Body of pancreas (tissue), 4 donors: ENCODE results near the gene TSPAN18.

Experiments used
- CTCF ChIP-seq, 7 experiments: fragments of 450-650 bp in 4 of 7; fragments of 200-600 bp in 3 of 7; sonication (generic) in 3 of 7; IDR thresholded peaks; one replicate each; pipeline ENCODE4 v1.5.1; 2016 to 2019; ENCODE audit warnings: antibody characterized with exemption in 7 of 7
- POLR2A ChIP-seq, 3 donors: fragments of 450-650 bp; IDR thresholded peaks; one replicate each; pipeline ENCODE4 v1.6.1; 2016; ENCODE audit warnings: antibody characterized with exemption in 3 of 3, mild to moderate bottlenecking in 2 of 3

GRCh38 chr11:44834846-44835245, 108.1 kb downstream of the TSPAN18 start:
- TF ChIP-seq CTCF (IDR thresholded peaks at IDR 0.05), result no peak
- no peak for TF ChIP-seq POLR2A (IDR thresholded peaks at IDR 0.05)
